ENCODE measurements around the gene GDA.

GRCh38 chr9:72133365-72134035 lies 15.7 kb upstream of the GDA start:
- TF ChIP-seq, protein P1, sequence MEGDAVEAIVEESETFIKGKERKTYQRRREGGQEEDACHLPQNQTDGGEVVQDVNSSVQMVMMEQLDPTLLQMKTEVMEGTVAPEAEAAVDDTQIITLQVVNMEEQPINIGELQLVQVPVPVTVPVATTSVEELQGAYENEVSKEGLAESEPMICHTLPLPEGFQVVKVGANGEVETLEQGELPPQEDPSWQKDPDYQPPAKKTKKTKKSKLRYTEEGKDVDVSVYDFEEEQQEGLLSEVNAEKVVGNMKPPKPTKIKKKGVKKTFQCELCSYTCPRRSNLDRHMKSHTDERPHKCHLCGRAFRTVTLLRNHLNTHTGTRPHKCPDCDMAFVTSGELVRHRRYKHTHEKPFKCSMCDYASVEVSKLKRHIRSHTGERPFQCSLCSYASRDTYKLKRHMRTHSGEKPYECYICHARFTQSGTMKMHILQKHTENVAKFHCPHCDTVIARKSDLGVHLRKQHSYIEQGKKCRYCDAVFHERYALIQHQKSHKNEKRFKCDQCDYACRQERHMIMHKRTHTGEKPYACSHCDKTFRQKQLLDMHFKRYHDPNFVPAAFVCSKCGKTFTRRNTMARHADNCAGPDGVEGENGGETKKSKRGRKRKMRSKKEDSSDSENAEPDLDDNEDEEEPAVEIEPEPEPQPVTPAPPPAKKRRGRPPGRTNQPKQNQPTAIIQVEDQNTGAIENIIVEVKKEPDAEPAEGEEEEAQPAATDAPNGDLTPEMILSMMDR (IDR thresholded peaks at IDR 0.05), result no peak
- no peak for TF ChIP-seq POLR2A (IDR thresholded peaks at IDR 0.05)

All from body of pancreas (tissue), 4 donors.